ENCODE data around the gene USH1G.

The USH1G gene

DNA sequence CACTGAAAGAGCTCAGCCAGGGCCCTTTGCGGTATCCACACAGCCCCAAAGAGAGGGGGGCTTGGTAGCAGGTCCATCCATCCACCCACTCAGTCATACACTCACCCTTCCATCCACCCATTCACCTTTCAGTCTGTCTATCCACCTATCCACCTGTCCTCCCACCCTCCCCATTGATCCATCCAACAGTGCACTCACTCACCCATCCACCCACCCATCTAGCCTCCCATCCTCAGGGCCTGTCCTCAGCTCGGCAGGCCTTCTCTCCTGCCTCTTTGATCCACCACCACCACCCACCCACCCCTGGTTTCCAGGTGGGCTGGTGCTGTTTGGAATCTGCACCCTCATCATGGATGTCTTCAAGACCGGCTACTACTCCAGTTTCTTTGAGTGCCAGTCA, 2.2 kb upstream of the USH1G start:
- Histone ChIP-seq H4K91ac (ENCODE audit: low read depth, low read length, poor library complexity) (no peak overlapping the region), H2BK5ac (ENCODE audit: low read length) (no peak overlapping the region), H2BK120ac (ENCODE audit: low read depth, low read length) (no peak overlapping the region), H3K27me3 (ENCODE audit: control insufficient read depth in 3 of 3, insufficient read depth in 3 of 3, low read depth in 1 of 3, low read length in 3 of 3) (peaks cover 22 to 90% (median 57%) of the 10 kb centered on the region in 3 experiments), H2AFZ (ENCODE audit: low read length) (no peak overlapping the region), H3K4me3 (ENCODE audit: low read length in 2 of 2) (no peak overlapping the region), H3K9me3 (replicated peaks in 1 of 2; ENCODE audit: control insufficient read depth in 2 of 2, insufficient read depth in 1 of 2, low read depth in 1 of 2, low read length in 2 of 2) (peaks cover 0 to 3% of the 10 kb centered on the region in 2 donors), H4K8ac (ENCODE audit: low read depth, low read length) (no peak overlapping the region), H3K4ac (ENCODE audit: low read length) (no peak overlapping the region), H3K4me1 (ENCODE audit: control insufficient read depth in 2 of 2, insufficient read depth in 1 of 2, low read depth in 1 of 2, low read length in 2 of 2) (peaks cover 7 to 15% of the 10 kb centered on the region in 2 donors), H3K9ac (ENCODE audit: low read depth, low read length, poor library complexity) (no peak overlapping the region), H3K14ac (ENCODE audit: low read length) (no peak overlapping the region), H2BK12ac (ENCODE audit: low read length) (no peak overlapping the region), H3K79me1 (ENCODE audit: low read depth, low read length) (peaks cover 3% of the 10 kb centered on the region), H3K36me3 (replicated peaks in 1 of 2; ENCODE audit: control insufficient read depth in 2 of 2, insufficient read depth in 2 of 2, low read length in 2 of 2) (no peaks in the 10 kb centered on the region), H3K27ac (replicated peaks; ENCODE audit: low read length) (no peak overlapping the region), H3K23ac (ENCODE audit: low read depth, low read length, poor library complexity) (peak overlapping the region; percentile 87), H2AK5ac (ENCODE audit: low read depth, low read length) (no peak overlapping the region), H2BK15ac (ENCODE audit: low read length) (no peak overlapping the region), H3K18ac (ENCODE audit: low read length) (peak overlapping the region; percentile 20), H3K4me2 (ENCODE audit: insufficient read depth, low read length, poor library complexity, severe bottlenecking) (no peak overlapping the region)
- WGBS, 2 donors (ENCODE audit: extremely low coverage in 2 of 2, insufficient read length in 2 of 2, insufficient replicate concordance in 1 of 2), result no CpG with 5 or more reads among the region's 3 CpGs
- DNase-seq (ENCODE audit: low spot score), result no peak

DNA sequence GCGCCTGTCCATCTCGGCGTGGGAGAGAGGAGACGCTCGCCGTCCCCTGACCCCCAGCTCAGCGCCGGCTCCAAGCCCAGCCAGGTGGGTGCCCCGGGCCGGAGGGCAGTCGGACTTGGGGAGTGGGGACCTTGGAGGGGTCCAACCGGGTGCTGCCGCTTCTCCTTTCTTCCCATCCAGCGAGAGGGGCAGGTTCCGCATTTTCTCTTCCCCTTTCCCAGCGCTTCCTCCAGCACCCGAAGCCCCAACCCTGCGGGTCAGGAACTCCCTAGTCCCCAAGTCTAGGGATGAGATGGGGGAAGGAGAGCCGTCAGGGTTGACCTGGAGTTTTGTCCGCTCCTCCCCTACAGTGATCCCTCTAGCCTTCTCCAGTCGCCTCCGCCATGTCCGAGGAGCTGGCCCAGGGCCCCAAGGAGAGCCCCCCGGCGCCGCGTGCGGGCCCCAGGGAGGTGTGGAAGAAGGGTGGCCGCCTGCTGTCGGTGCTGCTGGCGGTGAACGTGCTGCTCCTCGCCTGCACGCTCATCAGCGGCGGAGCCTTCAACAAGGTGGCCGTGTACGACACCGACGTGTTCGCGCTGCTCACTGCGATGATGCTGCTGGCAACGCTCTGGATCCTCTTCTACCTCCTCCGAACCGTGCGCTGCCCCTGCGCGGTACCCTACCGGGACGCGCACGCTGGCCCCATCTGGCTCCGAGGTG, 1.3 kb upstream of the USH1G start, which contains the start of gene OTOP2:
OTOP2 (plus strand) TSS at position 24 of the 699 bp plus-strand sequence; CDS start at position 384, 360 bp downstream.
- peak within 1 kb of the TSS; percentile 73 for H3K4me2 ChIP-seq (ENCODE audit: insufficient read depth, low read length, poor library complexity, severe bottlenecking)
- no peak within 1 kb of the TSS for H4K91ac ChIP-seq (ENCODE audit: low read depth, low read length, poor library complexity)
- H3K9me3 ChIP-seq (replicated peaks in 1 of 2; ENCODE audit: control insufficient read depth in 2 of 2, insufficient read depth in 1 of 2, low read depth in 1 of 2, low read length in 2 of 2), result peaks cover 0 to 3% of the 10 kb centered on the region in 2 donors
- DNase-seq (ENCODE audit: low spot score), result no peak
- peak within 1 kb of the TSS; percentile 59 for H2BK15ac ChIP-seq (ENCODE audit: low read length)
- H2BK120ac ChIP-seq (ENCODE audit: low read depth, low read length), result no peak within 1 kb of the TSS
- no peak within 1 kb of the TSS for H2BK12ac ChIP-seq (ENCODE audit: low read length)
- no peak within 1 kb of the TSS for H2BK5ac ChIP-seq (ENCODE audit: low read length)
- H3K4me1 ChIP-seq (ENCODE audit: control insufficient read depth in 2 of 2, insufficient read depth in 1 of 2, low read depth in 1 of 2, low read length in 2 of 2), result peaks cover 7 to 15% of the 10 kb centered on the region in 2 donors
- H3K23ac ChIP-seq (ENCODE audit: low read depth, low read length, poor library complexity), result peak within 1 kb of the TSS; percentile 87
- H3K4me3 ChIP-seq (ENCODE audit: low read length in 2 of 2), result peak within 1 kb of the TSS in 1 of 2 donors; percentile 73
- H4K8ac ChIP-seq (ENCODE audit: low read depth, low read length), result no peak within 1 kb of the TSS
- H3K14ac ChIP-seq (ENCODE audit: low read length), result peak within 1 kb of the TSS; percentile 51
- H2AFZ ChIP-seq (ENCODE audit: low read length), result peak within 1 kb of the TSS; percentile 82
- H3K27ac ChIP-seq (replicated peaks; ENCODE audit: low read length), result no peak within 1 kb of the TSS
- H3K27me3 ChIP-seq (ENCODE audit: control insufficient read depth in 3 of 3, insufficient read depth in 3 of 3, low read depth in 1 of 3, low read length in 3 of 3), result peaks cover 22 to 94% (median 57%) of the 10 kb centered on the region in 3 experiments
- peak within 1 kb of the TSS; percentile 90 for H2AK5ac ChIP-seq (ENCODE audit: low read depth, low read length)
- no CpG with 5 or more reads among the region's 54 CpGs for WGBS, 2 donors (ENCODE audit: extremely low coverage in 2 of 2, insufficient read length in 2 of 2, insufficient replicate concordance in 1 of 2)
- H3K36me3 ChIP-seq (replicated peaks in 1 of 2; ENCODE audit: control insufficient read depth in 2 of 2, insufficient read depth in 2 of 2, low read length in 2 of 2), result no peaks in the 10 kb centered on the region
- peaks cover 6% of the 10 kb centered on the region for H3K79me1 ChIP-seq (ENCODE audit: low read depth, low read length)
- no peak within 1 kb of the TSS for H3K4ac ChIP-seq (ENCODE audit: low read length)
- peak within 1 kb of the TSS; percentile 80 for H3K18ac ChIP-seq (ENCODE audit: low read length)
- H3K9ac ChIP-seq (ENCODE audit: low read depth, low read length, poor library complexity), result peak within 1 kb of the TSS; percentile 2

DNA sequence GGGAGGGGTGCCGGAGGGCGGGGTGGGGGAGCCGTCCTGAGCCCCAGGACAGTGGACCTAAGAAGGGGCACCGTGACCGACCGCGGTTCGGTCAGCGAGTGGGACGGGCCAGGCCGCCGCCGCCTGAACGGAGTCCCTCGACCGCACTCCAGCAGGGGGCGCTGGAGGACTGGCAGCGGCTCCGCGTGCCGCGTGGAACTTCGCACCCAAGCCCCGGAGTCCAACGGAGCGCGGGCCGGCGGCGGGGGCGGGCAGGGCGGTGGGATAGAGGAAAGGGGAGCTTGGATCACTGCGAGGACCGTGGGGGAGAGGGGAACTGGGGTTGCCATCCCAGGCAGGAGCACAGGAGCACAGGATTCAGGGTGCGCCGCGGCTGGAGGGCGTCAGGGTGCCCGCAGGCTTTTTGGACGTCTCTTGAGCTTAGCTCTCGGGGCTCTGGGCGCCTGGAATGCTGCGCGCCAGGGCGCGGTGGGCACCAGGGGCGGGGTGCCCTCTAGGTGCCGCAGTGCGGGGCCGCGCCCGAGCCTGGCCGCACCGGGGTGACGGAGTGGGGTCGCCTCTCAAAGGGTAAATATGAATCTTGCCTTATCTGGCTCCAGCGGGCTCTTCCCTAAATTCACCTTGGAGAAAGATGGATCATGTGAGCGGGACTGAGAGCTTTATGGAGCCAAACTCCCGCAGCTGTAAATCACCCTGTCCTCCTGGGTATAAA, 639 bp upstream of the USH1G start:
- Histone ChIP-seq H3K4me1 (ENCODE audit: control insufficient read depth in 2 of 2, insufficient read depth in 1 of 2, low read depth in 1 of 2, low read length in 2 of 2) (peaks cover 7 to 15% of the 10 kb centered on the region in 2 donors), H2BK5ac (ENCODE audit: low read length) (no peak overlapping the region), H4K91ac (ENCODE audit: low read depth, low read length, poor library complexity) (no peak overlapping the region), H3K14ac (ENCODE audit: low read length) (peak overlapping the region; percentile 51), H3K4me3 (ENCODE audit: low read length in 2 of 2) (peak overlapping the region in 1 of 2 donors; percentile 73), H2BK15ac (ENCODE audit: low read length) (peak overlapping the region; percentile 59), H3K27ac (replicated peaks; ENCODE audit: low read length) (no peak overlapping the region), H3K4ac (ENCODE audit: low read length) (no peak overlapping the region), H3K27me3 (ENCODE audit: control insufficient read depth in 3 of 3, insufficient read depth in 3 of 3, low read depth in 1 of 3, low read length in 3 of 3) (peaks cover 22 to 94% (median 56%) of the 10 kb centered on the region in 3 experiments), H3K9ac (ENCODE audit: low read depth, low read length, poor library complexity) (no peak overlapping the region), H3K23ac (ENCODE audit: low read depth, low read length, poor library complexity) (no peak overlapping the region), H2BK12ac (ENCODE audit: low read length) (no peak overlapping the region), H3K36me3 (replicated peaks in 1 of 2; ENCODE audit: control insufficient read depth in 2 of 2, insufficient read depth in 2 of 2, low read length in 2 of 2) (no peaks in the 10 kb centered on the region), H3K18ac (ENCODE audit: low read length) (peak overlapping the region; percentile 80), H3K9me3 (replicated peaks in 1 of 2; ENCODE audit: control insufficient read depth in 2 of 2, insufficient read depth in 1 of 2, low read depth in 1 of 2, low read length in 2 of 2) (peaks cover 0 to 3% of the 10 kb centered on the region in 2 donors), H4K8ac (ENCODE audit: low read depth, low read length) (no peak overlapping the region), H2AFZ (ENCODE audit: low read length) (peak overlapping the region; percentile 82), H3K4me2 (ENCODE audit: insufficient read depth, low read length, poor library complexity, severe bottlenecking) (peak overlapping the region; percentile 73), H3K79me1 (ENCODE audit: low read depth, low read length) (peaks cover 6% of the 10 kb centered on the region), H2AK5ac (ENCODE audit: low read depth, low read length) (peak overlapping the region; percentile 90), H2BK120ac (ENCODE audit: low read depth, low read length) (no peak overlapping the region)
- peak; percentile 46 for DNase-seq (ENCODE audit: low spot score)
- WGBS, 2 donors (ENCODE audit: extremely low coverage in 2 of 2, insufficient read length in 2 of 2, insufficient replicate concordance in 1 of 2), result no CpG with 5 or more reads among the region's 59 CpGs

DNA sequence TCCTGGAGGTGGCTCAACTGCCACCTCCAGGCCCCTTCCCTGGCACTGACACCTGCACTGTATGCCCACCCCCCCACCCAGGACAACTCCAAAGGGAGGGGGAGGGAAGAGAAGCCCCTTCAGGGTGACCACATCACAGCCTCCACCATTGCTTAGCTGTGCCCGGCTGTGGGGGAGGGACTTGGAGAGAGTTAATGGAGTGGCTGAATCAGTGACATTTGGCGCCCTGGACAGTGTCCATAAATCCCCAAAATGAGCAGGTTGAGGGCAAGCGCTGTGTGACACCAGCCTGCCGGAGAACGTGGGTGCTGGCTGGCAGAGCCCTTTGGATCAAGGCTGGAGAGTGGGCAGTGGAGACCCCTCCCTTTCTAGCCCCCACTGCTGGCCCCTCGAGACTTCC, 883 bp downstream of the USH1G start:
- H3K4ac ChIP-seq (ENCODE audit: low read length), result no peak overlapping the region
- H3K79me1 ChIP-seq (ENCODE audit: low read depth, low read length), result peaks cover 6% of the 10 kb centered on the region
- WGBS, 2 donors (ENCODE audit: extremely low coverage in 2 of 2, insufficient read length in 2 of 2, insufficient replicate concordance in 1 of 2), result no CpG with 5 or more reads among the region's 6 CpGs
- H3K36me3 ChIP-seq (replicated peaks in 1 of 2; ENCODE audit: control insufficient read depth in 2 of 2, insufficient read depth in 2 of 2, low read length in 2 of 2), result no peaks in the 10 kb centered on the region
- H2AFZ ChIP-seq (ENCODE audit: low read length), result no peak overlapping the region
- peak overlapping the region; percentile 87 for H2BK120ac ChIP-seq (ENCODE audit: low read depth, low read length)
- peaks cover 22 to 83% (median 52%) of the 10 kb centered on the region in 3 experiments for H3K27me3 ChIP-seq (ENCODE audit: control insufficient read depth in 3 of 3, insufficient read depth in 3 of 3, low read depth in 1 of 3, low read length in 3 of 3)
- no peak overlapping the region for H3K23ac ChIP-seq (ENCODE audit: low read depth, low read length, poor library complexity)
- H2BK12ac ChIP-seq (ENCODE audit: low read length), result no peak overlapping the region
- no peak overlapping the region for H4K91ac ChIP-seq (ENCODE audit: low read depth, low read length, poor library complexity)
- peak overlapping the region; percentile 11 for H2BK5ac ChIP-seq (ENCODE audit: low read length)
- peaks cover 0 to 3% of the 10 kb centered on the region in 2 donors for H3K9me3 ChIP-seq (replicated peaks in 1 of 2; ENCODE audit: control insufficient read depth in 2 of 2, insufficient read depth in 1 of 2, low read depth in 1 of 2, low read length in 2 of 2)
- H2BK15ac ChIP-seq (ENCODE audit: low read length), result peak overlapping the region; percentile 85
- H3K18ac ChIP-seq (ENCODE audit: low read length), result no peak overlapping the region
- H3K27ac ChIP-seq (replicated peaks; ENCODE audit: low read length), result no peak overlapping the region
- H3K4me3 ChIP-seq (ENCODE audit: low read length in 2 of 2), result no peak overlapping the region
- DNase-seq (ENCODE audit: low spot score), result no peak
- peak overlapping the region; percentile 96 for H2AK5ac ChIP-seq (ENCODE audit: low read depth, low read length)
- H3K14ac ChIP-seq (ENCODE audit: low read length), result no peak overlapping the region
- no peak overlapping the region for H4K8ac ChIP-seq (ENCODE audit: low read depth, low read length)
- H3K9ac ChIP-seq (ENCODE audit: low read depth, low read length, poor library complexity), result no peak overlapping the region
- peak overlapping the region; percentile 73 for H3K4me2 ChIP-seq (ENCODE audit: insufficient read depth, low read length, poor library complexity, severe bottlenecking)
- H3K4me1 ChIP-seq (ENCODE audit: control insufficient read depth in 2 of 2, insufficient read depth in 1 of 2, low read depth in 1 of 2, low read length in 2 of 2), result peaks cover 7 to 15% of the 10 kb centered on the region in 2 donors

Data from neuronal stem cell (in vitro differentiated cells).